ENCODE data around the gene DDX3X.
A peak's percentile ranks its signal among the peaks of the same experiment; 100 is the strongest.
"Not testable (repeated sequence)": the region's sequence is repeated elsewhere in the genome, so short reads cannot be mapped to it uniquely, and the experiment has no call there.

DDX3X gene

DNA sequence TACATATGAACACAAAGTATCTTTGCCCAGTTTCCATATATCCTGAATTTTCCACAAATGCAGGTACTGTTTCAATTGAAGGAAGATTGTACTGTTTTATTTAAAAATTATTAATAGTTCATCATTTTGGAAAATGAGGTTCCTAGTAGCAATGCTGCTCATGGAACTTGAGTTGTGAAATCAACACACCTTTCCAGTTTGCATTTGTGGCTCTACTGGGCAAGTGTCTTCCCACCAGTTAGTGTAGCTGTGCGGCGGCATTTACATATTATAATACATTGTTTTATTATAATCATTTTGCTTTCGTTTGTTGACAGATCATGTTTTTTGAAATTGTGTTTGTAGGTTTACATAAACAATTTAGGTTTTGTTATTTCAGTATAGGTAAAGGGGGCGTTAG is 2.0 kb upstream of the DDX3X start:
- no peak for DNase-seq

DNA sequence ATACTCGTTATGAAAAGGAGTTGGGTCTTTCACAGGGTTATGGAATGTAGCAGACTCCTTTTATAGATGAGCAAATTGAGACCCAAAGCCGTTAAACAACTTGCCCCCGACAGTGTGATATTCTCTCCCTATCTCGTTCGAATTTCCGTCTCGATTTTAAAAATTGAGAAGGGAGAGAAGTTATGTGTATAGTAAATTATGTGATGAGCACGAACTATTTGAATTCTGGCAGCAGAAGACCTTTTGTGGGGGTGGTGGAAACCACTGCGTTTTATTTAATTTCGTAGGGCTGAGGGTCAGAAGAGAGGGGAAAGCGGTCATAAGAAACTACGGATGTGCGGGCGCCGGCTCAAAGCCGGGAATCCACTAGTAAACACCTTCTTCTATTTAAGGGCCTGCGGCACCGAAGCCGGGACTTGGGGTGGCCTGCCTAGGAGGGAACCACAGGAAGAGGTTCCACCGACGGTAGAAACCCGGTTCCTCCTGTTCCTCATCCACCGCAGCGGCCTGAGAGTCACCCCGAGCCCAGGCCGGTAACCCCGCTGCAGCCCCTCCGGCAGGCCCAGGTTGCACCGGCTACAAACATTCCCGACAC is 1.5 kb upstream of the DDX3X start:
- DNase-seq, result no peak

DNA sequence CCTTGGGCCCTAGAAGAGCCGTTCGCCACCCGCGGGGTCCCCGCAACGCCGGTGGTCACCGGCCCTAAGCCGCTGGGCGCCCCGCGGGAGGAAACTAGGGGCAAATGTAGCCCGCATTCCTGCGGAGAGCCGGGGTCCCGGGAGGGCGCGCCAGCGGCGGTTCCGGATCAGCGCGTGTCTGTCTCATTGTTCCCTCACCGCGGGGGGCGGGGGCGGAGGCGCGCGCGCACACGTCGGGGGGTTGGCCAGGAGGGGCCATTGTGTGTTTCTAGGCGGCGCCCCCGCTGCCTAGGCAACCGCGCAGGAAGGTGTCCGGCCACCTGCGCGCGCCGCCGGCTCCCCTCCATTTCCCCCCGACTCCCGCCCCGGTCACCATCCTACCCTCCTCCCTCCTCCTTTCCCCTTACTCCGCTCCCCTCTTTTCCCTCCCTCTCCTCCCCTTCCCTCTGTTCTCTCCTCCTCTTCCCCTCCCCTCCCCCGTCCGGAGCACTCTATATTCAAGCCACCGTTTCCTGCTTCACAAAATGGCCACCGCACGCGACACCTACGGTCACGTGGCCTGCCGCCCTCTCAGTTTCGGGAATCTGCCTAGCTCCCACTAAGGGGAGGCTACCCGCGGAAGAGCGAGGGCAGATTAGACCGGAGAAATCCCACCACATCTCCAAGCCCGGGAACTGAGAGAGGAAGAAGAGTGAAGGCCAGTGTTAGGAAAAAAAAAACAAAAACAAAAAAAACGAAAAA is 789 bp upstream of the DDX3X start:
- peak; percentile 55 to 62 for DNase-seq

DNA sequence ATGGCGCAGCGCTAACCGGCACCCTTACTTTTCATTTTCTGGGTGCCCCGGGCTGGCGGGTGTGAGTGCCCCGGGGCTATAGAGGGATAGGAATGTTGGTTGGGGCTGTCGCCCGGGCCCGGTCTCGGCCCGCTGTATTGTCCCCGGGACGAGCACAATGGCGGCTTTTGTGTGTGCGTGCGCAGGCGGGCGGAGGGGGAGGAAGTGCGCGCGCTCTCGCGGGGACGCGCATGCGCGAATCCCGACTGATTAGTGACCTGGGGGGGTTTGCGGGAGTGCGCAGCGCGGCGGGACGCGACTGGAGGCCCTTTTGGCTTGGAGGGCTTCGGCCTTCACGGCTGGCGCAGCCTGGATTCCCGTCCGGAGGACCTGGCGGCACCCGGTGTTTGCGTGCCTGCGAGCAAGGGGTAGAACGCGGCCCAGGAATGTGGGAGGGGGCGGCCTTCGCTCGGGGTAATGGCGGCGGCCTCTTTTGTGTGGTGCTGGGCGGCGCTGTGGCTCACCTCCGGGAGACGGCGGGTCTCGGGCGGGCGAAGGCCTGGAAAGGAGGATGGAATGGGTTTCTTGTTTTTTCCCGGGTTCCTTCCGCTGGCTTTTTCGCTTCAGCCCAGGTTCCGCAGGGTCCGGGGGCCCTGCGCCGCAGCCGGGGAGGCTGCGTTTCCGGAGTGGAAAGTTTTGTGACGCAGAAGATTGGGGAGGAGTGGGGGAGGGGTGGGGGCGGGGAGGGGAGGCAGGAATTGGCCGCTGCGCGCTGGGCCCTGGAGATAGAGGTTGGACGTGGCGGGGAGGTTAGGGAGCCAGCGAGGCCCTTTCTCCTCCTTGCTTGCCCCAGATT is 618 bp downstream of the DDX3X start:
- peak; percentile 56 to 64 for DNase-seq

DNA sequence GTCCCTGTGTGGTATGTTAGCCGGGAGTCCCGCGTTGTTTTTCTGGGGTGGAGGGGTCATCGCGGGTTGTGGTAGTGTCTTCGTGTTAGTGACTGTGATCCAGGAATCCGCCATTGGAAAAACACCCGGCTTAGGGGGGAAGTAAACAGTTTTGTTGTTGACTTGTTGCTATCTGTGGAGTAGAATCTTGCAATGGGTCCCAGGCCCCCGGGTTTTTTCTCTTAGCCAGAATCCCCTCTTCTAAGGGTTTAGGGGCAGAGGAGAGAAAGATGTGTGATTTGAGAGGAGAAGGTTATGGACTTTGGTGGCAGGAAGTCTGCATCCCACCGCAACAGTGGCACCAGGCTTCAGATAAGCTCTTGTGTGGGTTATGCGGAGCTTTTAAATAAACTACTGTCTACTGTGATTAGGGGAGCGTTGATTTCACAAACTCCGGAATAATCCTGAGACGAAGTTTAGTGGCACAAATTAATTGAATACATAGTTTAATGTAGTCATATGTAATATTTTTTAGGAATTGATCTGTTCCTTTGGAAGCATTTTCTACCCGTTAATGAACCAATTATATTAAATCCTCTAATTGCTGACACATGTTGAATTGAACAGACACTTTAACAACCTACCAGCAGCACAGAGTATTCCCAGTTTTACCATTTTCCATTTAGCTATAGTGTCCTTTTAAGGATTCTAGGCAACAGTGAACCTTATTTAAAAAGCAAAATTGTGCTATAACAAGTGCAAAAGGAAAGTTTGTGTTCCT is 1.4 kb downstream of the DDX3X start:
- DNase-seq, result no peak

DNA sequence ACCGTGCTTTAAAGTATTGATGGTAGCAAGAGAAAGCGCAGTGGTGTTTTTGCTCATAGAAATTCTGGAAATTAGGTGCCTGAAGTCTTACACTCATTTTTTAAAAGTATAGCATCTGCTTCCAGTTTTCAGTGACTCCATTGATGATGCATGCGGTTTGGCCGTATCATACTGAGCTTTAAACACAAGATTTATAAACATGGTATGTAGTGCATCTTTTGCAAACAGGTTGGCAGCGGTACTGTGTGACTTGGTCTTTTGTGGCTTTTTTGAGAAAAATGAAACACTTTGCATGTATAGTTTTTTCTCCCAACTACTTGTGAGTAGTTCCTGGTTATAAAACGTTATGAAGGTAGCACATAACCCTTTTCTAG is 2.0 kb downstream of the DDX3X start:
- DNase-seq, result no peak

DNA sequence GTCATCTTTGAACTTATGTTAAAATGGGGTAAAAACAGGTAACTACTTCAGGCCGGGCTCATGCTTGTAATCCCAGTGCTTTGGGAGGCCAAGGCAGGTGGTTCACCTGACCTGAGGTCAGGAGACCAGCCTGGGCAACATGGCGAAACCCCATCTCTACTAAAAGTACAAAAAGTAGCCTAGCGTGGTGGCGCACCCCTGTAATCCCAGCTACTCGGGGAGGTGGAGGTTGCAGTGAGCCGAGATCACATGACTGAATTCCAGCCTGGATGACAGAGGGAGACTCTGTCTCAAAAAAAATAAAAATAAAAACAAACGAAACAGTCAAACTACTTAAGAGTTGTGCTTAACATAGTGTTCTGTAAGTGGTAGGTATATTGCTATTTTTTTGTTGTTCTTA is 2.5 kb downstream of the DDX3X start:
- DNase-seq, result no peak

DNA sequence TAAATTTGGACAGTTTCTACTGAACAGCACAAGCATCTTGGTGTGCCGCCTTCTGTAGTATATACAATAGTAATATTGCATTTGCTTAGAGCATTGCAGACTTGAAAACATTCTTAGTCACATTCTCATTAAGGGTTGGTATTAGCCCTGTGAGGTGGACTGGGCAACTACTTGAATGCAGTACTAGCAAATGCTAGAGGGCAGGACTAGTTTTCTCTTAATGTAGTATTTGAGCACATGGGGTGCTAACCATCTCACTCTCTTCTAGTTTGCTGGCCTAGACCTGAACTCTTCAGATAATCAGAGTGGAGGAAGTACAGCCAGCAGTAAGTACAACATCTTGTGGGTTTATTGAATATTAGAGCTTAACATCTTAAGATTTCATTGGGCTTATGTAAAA is 3.2 kb downstream of the DDX3X start:
- DNase-seq, result no peak

DNA sequence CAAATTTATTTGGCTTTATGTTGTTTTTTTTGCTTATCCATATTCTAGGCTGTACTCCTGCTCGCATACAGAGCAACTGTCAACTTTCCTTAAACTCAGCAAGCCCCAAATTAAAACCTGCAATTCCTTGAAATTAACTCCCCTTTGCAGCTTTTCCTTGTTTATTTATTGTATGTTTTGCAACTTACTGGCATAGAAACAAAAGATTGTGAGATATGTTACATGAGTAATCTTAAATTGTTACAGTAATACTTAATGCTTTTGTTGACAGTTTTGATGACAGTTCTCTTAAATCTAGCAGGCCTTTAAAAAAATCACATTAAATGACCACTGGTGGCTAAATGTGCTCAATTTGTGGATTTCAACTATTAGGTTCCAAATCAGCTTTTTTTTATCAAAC is 4.5 kb downstream of the DDX3X start:
- no peak for DNase-seq

DNA sequence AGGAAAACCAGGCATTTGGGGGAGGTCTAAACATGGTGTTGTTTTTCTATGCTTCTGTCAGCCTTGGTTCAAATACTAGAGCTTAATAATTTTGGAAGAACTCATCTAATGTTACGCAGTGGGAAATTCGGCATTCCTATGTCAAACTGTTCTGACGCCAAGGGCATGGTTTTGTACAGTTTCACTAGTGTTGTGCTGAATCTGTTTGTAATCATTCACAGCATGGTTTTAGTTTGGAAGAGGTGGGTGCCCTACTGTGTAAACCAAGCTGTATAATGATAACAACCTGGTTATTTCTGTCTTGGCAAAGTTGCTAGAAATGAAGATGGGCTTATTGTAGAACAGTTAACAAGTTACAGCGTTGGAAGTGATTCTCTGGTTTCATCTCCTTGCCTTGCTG is 5.2 kb downstream of the DDX3X start:
- DNase-seq, result no peak

DNA sequence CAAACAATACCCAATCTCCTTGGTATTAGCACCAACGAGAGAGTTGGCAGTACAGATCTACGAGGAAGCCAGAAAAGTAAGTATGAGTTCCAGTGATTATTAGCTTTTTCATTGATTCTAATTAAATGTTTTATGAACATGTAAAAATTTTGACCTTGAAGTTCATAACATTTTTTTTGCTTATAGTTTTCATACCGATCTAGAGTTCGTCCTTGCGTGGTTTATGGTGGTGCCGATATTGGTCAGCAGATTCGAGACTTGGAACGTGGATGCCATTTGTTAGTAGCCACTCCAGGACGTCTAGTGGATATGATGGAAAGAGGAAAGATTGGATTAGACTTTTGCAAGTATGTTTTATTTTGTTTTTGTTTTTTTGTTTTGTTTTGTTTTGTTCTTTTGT is 10.1 kb downstream of the DDX3X start:
- DNase-seq, result no peak

DNA sequence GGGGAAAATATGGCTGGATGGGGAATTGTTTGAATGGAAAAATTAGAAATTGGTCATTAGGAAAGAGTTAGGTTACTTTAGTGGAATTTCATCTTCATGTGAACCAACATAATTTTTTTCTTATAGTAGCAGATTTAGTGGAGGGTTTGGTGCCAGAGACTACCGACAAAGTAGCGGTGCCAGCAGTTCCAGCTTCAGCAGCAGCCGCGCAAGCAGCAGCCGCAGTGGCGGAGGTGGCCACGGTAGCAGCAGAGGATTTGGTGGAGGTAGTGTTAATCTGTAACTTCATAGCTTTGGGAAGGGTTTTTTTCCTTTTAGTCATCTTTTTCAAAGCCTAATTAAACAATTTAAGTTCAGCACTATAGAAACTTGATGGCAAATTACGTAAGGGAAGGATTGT is 13.2 kb downstream of the DDX3X start:
- DNase-seq, result no peak

DNA sequence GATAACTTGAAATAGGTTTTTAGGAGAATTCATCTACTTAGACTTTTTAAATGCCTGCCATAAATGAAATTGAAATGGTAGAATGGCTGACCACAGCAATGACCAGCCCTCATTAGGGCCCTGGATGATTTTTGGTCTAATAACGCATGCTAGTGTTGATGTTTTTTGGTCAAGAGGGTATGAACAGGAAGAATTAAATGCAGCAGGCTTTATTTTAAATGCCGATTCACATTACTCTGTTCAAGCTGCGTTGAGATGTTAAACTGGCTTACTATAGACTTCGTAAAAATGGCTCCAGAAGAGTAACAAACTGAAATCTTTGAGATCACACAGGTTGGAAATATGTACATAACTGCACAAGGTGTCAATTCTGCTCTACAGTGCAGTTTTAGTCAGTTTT is 14.6 kb downstream of the DDX3X start:
- DNase-seq, result no peak

DNA sequence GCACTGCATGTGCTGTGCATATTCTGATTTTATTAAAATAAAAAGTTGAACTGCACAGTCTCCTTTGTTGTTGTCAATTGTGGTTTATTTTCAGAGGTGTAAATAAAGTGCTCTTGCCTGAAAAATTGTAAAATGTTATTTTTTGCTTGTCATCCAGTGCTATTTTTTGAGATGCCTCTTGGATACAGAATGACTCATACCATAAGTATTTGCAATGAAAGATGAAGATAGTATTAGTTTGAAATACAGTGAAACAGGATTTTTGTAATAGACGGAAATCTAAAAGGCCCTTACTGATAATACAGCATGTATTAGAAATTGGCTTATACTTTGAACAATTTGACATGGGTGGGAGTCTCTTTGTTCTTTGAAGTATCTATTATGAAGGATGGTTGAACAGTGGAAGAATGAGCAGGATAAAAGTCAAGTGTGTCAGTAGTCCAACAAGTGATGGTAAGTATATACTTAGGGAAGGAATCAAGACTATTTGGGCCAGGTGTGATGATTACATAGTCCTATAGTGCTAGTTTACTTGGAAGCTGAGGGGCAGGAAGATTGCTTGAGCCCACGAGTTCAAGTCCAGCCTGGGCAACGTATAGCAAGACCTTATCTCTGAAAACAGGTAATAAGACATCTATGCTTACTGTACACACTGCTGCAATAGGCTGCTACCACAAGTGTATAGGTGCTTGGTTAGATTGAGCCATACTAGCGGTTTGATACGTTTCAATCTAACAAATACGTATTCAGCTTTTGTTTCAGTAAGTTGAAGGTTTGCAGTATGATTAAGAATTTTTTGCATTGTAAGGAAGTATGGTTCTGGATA is 16.4 kb downstream of the DDX3X start:
- no peak for DNase-seq

DNA sequence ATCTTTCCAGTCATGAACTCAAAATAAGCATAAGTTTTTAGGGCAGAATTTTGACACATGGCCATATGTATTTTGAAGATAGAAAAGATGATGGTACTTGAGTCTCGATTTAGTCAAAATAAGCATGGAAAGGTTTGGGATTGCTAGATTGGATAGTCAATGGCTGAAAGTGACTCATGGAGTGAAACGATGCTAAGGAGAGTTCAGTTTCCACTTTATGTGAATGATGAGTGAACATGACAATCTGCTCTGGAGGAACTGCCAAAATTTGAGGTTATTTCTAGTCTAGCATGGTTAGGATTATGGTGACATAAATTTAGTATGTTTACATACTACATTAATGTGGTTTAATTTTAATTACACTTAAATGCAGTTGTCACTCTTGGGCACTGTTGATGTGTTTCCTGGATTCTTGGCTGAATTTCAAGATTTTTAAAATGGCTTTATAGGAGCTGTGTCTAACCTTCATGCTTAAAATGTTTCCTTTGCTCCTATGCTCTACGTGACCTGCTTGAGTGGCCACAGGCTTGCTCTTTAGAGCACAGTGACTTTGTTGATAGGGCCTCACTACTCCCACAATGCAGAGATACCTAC is 17.1 kb downstream of the DDX3X start:
- no peak for DNase-seq

DNA sequence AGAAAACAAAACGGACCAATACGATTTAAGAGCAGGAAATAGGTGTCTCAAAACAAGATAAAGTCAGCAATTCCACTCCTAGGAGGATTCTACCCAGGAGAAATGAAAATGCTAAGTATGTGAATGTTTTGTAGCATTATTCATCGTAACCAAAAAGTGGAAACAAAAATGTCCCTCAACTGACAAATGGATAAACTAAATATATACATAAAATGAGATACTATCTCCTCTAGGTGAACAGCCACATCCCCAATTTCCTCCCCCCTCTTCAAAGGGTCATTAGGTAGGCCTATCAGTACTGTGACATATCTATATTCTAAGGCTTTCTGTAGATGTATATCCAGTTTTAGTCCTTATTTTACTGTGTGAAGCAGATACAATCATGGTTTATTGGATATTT is 18.0 kb downstream of the DDX3X start:
- DNase-seq, result no peak

DNA sequence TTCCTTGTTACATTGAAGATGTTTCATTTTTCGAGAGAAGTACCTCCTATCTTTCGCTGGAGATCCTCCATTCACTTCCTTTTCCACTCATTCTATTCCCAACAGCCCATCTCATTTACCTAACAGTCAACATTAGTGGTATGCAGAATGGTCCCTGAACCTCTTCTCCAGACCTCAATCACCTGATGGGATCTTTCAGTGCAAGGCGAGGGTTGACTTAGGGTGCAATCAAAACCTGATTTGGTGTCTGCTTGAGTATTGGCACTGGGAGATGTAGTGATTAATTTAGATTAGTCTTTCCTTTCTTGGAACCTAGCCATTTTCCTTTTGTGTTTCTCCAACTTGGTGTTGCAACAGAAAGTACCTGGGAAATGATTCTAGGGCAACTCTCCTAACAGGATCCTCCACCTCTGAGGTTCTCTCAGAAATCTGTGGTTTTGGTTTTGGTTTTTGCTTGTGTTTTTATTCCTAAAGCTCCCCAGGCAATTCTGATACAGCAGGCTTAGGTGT is 18.4 kb downstream of the DDX3X start:
- DNase-seq, result no peak

DNA sequence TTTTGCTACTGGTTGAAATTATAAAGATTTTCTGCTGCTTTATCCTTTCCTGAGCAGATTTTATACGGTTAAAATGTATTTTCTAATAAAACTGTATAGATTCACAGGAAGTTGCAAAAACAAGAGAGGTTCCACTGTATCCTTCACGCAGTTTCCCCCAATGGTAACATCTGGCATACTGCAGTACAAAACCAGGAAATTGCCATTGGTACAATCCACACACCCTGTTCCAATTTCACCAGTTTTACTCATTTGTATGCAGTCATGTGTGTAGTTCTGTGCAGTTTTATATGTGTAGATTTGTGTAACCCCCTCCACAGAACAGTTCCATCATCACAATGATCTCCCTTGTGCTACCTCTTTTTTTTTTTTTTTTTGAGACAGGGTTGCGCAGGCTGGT is 20.0 kb downstream of the DDX3X start:
- no peak for DNase-seq

DNA sequence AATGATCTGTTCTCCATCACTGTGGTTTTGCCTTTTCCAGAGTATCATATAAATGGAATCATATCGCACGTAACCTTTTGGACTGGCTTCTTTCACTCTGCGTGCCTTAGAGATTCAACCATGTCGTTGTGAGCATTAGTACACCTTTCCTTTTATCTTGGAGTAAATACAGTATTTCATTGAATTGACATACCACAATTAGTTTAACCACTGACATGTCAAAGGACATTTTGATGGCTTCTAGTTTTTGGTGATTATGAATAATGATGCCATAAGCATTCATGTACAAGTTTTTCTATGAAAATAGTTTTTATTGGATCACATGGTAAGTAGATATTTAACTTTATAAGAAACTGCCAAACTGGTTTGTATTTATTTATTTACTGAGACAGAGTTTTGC is 35.2 kb downstream of the DDX3X start:
- DNase-seq, result no peak

DNA sequence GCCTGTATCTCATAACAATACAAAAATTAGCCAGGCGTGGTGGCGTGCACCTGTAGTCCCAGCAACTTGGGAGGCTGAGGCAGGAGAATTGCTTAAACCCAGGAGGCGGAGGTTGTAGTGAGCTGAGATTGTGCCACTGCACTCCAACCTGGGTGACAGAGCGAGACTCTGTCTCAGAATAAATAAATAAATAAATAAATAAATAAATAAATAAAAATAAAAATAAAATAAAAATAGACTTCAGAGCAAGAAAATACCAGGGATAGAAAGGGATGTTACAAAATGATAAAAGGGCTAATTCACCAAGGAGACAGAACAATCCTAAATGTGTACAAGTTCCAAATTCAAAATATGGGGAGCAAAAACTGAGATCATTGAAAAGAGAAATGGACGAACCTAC is 37.6 kb downstream of the DDX3X start:
- DNase-seq, result not testable (repeated sequence)

DNA sequence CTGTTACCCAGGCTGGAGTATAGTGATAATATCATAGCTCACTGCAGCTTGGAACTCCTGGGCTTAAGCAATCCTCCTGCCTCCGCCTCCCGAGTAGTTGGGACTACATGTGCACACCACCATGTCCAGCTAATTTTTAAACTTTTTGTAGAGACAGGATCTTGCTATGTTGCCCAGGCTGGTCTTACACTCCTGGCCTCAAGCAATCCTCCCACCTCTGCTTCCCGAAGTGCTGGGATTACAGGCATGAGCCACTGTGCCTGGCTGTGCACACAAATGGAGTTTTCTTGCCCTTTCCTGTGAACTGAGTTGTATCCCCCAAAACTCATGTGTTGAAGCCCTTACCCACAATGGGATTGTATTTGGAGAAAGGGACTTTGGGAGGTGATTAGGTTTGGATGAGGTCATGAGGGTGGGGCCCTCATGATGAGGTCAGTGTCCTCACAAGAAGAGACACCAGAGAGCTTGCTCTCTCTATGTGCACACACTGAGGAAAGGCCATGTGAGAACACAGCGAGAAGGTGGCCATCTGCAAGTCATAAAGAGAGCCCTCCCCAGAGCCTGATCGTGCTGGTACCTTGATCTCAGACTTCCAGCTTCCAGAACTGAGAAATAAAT is 40.1 kb downstream of the DDX3X start:
- DNase-seq, result no peak

All from inflammatory macrophage treated with lipopolysaccharide for 1 hour (primary cell).